ENCODE data around the gene FGF19.

Gene FGF19

DNA sequence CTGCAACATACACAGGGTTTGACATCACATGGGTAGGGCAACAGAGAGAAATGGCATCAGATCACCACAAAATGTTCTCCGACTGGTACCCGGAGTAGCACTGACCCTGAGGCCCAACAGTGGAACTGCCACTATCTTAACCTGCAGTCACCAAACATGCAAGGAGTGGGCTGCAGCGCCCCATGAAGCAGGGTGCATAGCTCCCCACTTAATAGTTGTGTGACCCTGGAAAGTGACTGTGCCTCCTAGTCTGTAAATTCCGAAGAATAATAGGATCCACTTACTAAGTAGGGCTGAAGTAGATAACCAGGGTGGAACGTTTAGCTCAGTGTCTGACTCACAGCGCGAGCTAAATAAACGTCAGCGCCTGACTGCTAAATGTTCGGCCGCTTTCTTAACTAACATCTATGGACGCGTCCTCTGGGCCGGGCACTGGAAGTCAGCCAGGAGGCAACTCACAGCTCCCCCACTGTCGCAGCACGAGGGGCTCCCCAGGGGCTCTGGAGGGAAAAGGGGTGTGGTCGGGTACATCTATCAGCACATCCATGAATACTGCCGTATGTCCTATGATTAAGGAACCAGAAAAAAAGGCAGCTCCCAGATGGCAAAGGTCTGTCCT, 29.4 kb downstream of the FGF19 start:
- in situ Hi-C loops (cut with HindIII; ENCODE audit: low sequenced_read_pairs): no loop called here

DNA sequence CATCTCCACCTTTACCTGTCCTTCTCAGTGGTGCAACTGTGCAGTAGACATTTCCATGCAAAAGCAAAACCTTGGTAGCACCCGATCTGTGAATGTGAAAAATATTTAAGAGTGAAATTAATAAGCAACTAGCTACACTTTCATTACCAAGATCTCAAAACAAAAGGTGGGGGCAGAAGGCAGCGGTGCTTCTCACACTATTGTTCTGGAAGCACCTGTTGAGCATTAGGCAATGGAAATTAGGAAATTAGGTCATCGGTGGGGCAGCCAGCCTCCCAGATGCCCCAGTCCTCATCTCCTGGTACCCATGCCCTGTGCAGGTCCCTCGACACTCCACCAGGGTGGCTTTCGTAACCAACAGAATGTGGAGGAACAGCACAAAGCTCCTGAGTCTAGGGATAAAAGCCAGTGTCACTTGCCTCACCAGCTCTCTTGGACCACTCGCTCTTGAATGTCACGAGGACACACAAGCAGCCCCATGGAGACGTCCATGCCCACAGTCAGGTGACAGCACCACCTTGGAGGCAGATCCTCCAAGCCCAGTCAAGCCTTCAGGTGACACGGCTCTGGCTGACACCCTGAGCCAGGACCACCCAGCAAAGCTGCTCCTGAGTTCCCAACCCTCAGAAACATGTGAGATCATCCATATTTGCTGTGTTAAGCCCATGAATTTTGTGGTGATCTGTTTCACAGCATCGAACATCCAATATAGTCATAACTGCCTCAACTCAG, 31.9 kb downstream of the FGF19 start:
- in situ Hi-C loops (cut with HindIII; ENCODE audit: low sequenced_read_pairs): no loop called here

DNA sequence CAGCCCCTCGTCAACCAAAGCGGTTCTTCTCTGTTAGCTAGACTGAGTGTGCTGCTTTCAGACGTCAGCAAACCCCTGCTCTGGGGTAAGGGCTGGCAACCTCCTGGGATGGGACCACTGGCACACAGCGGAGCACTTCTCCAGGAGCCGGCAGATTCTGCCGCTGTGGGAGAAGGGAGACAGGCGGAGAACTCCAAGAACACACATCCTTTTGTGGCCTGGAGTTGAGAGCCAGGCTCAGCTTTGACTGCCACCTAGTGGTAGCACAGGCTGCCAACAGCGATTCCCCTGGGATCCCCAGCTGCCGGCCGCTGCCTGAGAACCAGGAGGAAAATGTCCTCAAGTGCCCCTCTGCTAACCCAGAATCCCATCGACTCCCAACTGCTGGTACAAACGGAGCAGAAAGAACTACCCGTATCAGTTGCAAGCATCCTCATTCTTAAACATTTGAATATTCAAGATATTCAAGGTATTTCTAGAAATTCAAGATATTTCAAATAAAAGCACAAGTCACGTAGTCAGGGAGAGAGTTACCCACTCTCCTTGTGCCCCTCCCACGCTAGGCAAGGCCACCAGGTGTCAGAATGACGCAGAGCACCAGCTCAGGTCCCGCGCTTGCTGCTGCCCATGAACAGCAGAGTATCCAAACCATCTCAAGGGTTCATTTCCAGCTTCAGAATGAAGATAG, 33.5 kb downstream of the FGF19 start:
- in situ Hi-C loops (cut with HindIII; ENCODE audit: low sequenced_read_pairs): no loop called here

DNA sequence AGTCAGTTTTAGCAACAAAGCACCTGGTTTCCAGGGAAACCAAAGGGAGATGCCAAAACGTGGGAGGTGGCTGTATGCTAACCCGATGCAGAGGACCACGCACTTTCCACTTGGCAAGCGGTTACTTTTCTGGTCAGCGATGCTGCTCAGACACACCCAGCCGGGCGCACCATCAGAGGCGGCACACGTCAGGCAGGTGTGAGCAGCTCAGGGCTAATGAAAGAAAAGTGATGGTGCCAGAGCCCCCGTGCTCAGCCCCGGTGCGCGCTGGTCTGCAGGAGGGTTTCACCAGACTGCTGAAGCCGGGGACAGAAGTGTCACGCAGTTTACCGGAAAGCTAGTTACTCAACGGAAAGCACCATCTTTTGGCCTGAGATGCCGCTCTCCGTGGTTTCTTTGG, 34.3 kb downstream of the FGF19 start:
- in situ Hi-C loops (cut with HindIII; ENCODE audit: low sequenced_read_pairs): no loop called here

DNA sequence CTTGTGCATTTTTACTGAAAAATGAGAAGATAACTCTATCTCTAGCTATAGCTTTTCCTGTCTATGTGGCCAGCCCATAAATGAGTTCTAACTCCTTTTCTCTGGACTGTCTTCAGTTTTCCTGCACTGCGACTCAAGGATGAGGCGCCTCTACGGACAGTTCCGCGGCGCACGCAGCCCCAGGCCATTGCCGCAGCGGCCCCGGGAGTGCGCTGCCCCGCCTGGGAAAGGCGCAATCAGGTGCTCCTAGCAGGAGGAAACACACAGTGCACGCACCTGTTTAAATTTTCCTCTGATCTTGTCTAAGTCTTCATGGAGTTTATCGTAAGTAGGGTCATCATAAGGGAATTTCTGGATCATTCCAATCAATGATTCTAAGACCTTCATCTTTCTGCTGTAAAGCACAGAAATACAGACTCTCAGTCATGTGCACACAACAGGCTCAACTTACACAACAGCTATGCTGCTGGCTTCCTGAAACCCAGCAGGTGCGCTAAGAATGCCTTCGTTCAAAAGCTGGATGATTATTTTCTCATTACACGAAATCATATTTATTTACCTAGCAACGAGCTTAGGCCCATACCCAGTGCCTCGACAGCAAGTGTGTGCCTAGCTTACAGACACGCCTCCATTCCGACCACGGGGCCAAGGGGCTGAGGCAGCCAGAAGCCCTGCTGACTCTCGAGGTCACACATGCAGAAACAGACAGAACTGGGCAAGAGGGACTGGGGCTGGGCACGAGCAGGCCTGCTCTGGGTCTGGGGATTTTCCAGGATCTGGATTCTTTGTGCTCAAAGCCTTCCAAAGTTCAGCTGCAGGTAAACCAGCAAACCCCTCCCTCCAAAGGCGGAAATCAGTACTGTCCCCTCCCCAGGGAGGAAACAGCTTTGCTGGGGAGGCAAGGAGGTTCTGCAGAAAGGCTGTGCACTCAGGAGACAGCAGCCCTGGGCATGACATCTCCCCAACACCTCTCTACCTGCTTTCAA, 35.9 kb downstream of the FGF19 start:
- in situ Hi-C loops (cut with HindIII; ENCODE audit: low sequenced_read_pairs): no loop called here

DNA sequence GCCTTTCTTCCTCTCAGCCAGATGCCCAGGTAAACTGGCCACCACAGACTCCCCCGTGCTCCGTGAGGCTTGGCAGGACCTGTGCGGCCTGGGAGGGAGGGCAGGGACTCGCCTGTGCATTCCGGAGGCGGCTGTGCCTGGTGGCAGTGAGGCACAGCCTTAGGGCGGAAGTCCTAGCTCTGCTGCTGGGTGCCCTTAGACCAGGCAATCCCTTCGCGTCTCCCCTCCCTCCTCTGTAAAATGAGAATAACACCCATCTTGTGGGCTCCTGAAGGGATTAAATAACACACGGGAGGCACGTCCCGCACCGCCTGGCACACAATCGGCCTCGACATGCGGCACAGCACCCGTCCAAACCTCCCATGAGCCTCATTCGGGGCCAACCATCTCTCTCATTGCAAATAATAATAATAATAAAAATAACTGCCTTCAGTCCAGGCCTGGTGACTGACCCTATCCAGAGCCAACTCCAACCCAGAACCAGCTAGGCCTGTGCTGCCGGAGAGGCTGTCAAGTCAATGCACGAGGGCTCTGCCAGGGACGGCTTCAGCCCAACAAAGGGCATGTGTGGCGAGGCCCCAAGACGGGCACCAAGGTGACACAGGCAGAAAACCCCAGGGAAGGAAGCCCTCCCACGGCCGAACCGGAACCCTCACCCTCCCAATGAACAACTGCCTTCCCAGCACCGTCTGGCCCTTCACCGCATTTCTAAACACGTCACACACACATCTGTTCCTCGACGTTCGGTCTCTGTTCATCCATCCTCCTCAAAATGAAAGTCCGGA, 36.9 kb downstream of the FGF19 start:
- in situ Hi-C loops (cut with HindIII; ENCODE audit: low sequenced_read_pairs): no loop called here

DNA sequence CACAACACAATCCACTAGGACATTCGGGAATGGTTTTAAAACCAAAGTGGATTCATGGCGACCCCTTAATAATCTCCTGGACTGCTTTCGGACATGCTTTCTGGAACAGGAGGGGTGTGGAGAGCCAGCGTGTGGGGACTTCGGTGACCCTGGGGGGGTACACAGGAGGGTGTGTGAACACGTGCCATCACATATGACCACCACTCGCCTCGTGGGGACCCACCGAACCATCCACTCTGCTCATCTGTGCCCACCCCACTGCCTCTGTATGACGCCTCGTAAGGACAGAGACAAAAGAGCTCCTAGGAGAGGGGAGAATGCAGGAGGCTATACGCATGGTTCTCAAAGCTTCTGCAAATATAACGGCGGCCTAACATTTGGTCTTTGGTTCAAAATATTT, 37.6 kb downstream of the FGF19 start:
- in situ Hi-C loops (cut with HindIII; ENCODE audit: low sequenced_read_pairs): no loop called here

DNA sequence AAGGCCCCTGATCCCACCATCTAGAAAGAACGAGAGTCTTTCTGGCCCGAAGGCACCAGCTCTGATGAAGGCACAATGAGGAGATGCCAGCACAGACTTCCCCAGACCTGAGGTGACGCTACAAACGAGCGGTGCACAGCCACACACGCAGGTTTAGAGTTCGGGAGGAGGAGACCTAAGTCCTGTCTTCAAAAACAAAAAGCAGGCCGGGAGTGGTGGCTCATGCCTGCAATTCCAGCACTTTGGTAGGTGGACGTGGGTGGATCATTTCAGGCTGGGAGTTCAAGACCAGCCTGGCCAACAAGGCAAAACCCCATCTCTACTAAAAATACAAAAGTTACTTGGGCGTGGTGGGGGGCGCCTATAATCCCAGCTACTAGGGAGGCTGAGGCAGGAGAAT, 38.2 kb downstream of the FGF19 start:
- in situ Hi-C loops (cut with HindIII; ENCODE audit: low sequenced_read_pairs): no loop called here

DNA sequence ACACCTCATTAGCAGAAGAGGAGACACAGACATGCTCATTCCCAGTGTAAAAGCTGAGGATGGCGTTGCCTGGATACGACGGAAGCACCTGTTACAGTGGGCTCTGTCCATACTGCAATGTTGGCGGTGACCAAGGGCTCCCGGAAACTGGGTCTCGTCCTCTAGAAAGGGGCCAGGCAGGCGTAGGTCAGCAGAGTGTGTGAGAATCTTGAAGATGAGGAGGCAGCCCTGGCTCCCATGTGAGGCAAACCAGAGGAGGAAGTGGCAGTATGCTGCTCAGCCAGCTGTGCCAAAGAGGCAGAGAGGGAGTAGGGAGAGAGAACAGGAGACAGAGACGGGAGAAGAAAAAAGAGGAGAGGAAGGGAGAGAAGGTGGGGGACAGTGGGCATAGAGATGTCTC, 38.9 kb downstream of the FGF19 start:
- in situ Hi-C loops (cut with HindIII; ENCODE audit: low sequenced_read_pairs): no loop called here

DNA sequence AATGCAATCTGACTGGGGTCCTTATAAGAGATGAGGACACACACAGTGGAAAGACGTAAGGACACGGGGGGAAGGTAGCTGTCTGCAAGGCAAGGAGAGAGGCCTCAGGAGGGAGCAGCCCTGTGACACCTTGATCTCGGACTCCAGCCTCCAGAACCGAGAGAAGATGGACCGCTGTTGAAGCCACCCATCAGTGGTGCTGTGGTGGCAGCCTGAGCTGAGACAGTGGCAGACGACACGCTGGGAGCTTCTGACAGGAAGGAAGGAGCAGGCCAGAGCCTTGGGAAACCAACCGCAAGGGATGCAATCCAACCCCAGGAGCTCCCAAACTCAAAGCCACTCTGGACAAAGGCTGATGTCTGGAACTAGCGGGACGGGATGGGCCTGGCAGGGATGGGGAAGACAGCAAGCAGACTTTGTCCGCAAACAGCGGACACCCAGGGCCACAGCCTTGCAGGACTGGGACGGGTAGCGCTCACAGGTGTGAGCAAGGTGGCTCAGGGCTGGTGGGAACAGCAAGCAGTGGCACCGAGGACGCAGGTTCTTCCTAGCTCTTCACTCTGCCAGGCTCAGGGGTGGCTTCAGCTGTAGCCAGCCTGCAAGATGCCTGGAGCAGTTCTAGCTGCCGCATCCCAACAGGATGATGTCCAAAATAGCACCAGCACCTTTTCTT, 39.6 kb downstream of the FGF19 start:
- in situ Hi-C loops (cut with HindIII; ENCODE audit: low sequenced_read_pairs): no loop called here

DNA sequence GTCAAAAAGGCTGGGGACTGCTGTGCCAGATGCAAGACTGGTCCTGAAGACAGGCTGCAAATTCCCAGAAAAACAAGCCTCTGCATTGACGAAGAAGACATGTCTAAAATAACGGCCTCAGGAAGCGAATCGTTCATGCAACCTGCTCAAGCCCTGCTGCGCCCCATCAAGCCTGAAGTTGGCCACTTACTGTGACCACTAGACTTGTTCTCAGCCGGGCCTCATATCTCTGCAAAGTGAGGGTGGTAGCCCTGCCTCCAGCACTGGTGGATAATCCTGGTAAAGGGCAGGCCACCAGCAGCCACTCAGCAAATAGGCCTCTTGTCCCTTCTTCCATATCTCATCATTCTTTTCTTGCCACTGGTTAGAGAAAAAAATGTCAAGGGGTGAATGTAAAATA, 40.5 kb downstream of the FGF19 start:
- in situ Hi-C loops (cut with HindIII; ENCODE audit: low sequenced_read_pairs): no loop called here

DNA sequence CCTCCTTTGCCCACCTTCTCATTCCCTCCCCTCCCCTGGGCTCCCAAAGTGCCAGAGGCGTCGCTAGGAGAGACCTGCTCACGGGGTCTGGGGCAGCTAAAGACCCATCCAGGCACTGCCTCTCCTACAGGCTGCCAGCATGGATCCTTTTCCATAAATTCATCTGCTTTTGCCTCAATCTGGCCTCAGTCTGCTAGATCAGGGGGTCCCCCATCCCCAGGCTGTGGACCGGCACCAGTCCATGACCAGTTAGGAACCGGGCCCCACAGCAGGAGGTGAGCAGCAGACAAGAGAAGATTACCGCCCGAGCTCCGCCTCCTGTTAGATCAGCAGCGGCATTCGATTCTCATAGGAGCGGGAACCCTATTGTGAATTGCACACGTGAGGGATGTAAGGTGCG, 41.0 kb downstream of the FGF19 start:
- in situ Hi-C loops (cut with HindIII; ENCODE audit: low sequenced_read_pairs): no loop called here

DNA sequence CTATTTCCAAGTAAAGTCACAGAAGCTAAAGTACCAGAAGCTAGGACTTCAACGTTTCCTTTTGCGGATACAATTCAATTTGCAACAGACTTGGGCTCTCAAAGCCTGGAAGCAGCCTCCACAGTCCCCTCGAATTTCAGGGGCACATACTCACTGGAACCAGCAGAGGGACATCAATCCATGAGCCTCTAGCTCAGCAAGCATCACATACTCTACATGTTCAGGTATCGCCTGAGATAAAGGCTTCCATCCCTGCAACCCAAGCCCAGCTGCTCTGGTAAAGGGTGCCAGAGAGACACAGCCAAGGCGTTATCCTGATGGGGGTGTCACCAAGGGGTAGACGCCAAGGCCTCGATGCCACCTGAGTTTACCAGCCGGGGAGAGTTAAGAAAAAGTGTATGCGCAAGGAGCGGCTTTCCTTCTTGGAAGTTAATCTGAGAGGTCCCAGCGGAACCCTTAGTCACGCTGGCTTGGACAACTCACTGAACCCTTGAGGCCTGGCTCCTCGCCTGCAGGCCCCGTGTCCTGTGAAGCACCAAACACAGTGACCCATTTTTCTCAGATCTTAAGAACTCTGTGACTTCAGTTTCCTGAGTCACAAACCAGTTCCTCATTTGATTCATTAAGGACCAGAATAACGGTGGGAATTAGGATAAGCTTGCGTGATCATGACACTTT, 41.7 kb downstream of the FGF19 start:
- in situ Hi-C loops (cut with HindIII; ENCODE audit: low sequenced_read_pairs): no loop called here

DNA sequence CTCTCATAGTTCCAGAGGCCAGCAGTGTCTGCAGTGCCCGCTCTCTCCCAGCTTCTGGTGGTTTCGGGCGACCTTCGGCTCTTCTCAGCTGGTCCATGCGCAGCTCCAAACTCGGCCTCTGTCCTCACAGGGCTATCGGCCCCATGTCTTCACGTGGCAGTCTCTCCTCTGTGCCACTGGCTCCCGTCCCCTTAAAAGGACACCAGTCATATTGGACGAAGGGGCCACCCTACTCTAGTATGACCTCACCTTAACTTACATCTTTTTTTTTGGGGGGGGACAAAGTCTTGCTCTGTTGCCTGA, 42.5 kb downstream of the FGF19 start:
- in situ Hi-C loops (cut with HindIII; ENCODE audit: low sequenced_read_pairs): no loop called here

DNA sequence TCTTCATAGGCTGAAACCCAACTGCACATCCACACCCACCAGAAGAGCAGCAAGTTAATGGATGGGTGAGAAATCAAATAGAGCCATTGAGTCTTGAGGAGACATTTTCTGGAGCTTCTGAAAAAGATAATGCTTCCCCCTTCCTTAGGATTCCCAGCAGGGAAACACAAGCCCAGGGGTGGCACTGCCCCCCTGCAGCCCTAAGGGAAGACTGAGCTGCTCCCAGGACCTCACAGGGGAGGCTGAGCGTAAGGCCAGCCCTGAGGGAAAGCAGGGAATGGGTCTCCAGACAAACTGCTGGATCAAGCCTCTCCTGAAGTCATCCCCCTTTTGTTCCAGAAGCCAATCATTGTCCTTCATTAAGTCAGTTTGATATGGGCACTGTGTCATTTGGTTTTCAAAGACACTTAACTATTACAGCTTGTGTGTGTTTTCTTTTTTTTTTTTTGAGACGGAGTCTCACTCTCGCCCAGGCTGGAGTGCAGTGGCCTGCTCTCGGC, 43.8 kb downstream of the FGF19 start:
- in situ Hi-C loops (cut with HindIII; ENCODE audit: low sequenced_read_pairs): no loop called here

DNA sequence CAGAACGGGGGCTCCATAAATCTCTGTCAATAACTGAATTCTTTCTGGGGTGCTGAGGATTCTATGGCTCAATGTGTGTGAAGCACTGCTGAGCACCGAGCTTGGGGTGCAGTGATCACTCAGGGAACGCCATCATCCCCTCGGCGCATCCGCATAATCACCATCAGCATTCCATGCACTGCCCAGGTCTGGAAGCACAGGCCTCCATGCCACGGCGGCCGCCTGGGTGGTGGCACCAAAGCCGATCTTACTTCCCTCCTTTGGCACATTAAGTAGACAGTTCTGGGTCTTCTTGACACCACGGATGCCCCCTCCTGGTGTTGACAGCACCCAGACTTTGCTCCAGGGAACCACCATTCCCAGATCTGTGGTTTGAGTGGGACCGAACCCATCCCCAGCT, 44.2 kb downstream of the FGF19 start:
- in situ Hi-C loops (cut with HindIII; ENCODE audit: low sequenced_read_pairs): loop anchor here (5.0 kb wide), 1 partner anchor 552 kb away; no protein-coding TSS in a partner anchor

DNA sequence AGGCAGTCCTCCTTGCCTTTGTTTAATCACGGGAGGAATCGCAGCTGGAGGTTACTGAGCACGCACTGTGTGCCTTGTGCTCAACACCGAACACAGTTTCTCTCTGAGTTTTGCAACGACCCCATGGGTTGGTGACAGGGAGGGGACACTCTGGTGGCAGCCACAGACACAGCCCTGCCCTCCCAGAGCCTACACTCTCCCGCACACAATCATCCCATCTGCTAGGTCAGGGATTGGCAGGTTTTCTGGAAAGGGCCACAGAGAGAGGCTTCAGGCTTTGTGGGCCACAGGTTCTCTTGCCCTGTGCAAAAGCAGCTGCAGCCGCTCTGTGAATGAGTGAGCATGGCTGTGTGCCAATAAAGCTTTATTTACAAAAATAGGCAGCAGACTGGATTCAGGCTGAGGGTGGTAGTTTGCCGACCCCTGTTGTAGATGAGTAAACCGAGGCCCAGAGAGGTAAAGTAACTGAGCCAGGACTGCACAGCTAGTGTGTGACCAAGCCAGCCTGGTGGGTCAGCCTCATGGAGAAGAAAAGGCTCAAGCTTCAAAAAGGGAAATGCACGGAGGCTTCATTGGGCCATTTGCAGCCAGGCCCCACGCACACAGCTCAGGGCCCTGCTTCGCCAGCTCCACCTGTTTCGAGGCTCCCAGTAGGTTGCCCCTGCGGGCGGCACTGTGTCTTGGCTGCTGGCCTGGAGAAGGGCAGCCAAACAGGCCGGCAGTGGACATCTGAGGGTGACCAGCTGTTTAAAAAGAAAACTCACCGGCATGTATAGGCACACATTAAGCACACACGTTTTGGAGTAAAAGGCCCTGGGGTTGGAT, 45.0 kb downstream of the FGF19 start:
- in situ Hi-C loops (cut with HindIII; ENCODE audit: low sequenced_read_pairs): loop anchor here (5.0 kb wide), 1 partner anchor 552 kb away; no protein-coding TSS in a partner anchor

Data from endothelial cell of hepatic sinusoid (primary cell).